MCF 10A (cell line): ENCODE results near the gene ATP1A2. TPM values are rescaled to one million over a fixed set of nuclear protein-coding genes. Genes with fewer than 3 reads are reported as not detected.

ENCODE experiments used
- BruUV-seq: library from RNA; stranded (reverse); fragments of 400-500 nt; replicated peaks from 2 replicates; lab custom pipeline; 2021; lab: Mats Ljungman, UMichigan
- CTCF ChIA-PET: fragments of 300-600 bp; sonication (Branson Sonifier 250); formaldehyde crosslinking; extraction: SDS; loops from one replicate; lab custom pipeline; 2021; ENCODE audit warnings: antibody characterized with exemption, inconsistent platforms; lab: Yijun Ruan, JAX
- POLR2A ChIA-PET: fragments of 300-600, 350-650 bp; sonication (Branson Sonifier 250); formaldehyde crosslinking; extraction: SDS; loops from one replicate; lab custom pipeline; 2020; ENCODE audit warnings: antibody characterized with exemption, inconsistent platforms; lab: Yijun Ruan, JAX
- DNase-seq: peaks from one replicate; pipeline ENCODE4 v3.0.0-alpha.2; 2018; ENCODE audit not compliant: unreplicated experiment
- H3K27ac Mint-ChIP-seq: one replicate; pipeline ENCODE4 v1.8.0; 2022; ENCODE audit warnings: mild to moderate bottlenecking, low read depth, mixed read lengths; ENCODE audit not compliant: unreplicated experiment
- H3K27me3 Mint-ChIP-seq: one replicate; pipeline ENCODE4 v1.8.0; 2022; ENCODE audit warnings: mixed read lengths; ENCODE audit not compliant: insufficient read depth, unreplicated experiment
- H3K36me3 Mint-ChIP-seq: one replicate; pipeline ENCODE4 v1.8.0; 2022; ENCODE audit warnings: mild to moderate bottlenecking, moderate library complexity, mixed read lengths; ENCODE audit not compliant: insufficient read depth, unreplicated experiment
- H3K4me1 Mint-ChIP-seq: one replicate; pipeline ENCODE4 v1.8.0; 2022; ENCODE audit warnings: mixed read lengths; ENCODE audit not compliant: insufficient read depth, unreplicated experiment
- H3K4me3 Mint-ChIP-seq: one replicate; pipeline ENCODE4 v1.8.0; 2022; ENCODE audit warnings: mild to moderate bottlenecking, moderate library complexity, mixed read lengths; ENCODE audit not compliant: unreplicated experiment
- H3K9me3 Mint-ChIP-seq: one replicate; pipeline ENCODE4 v1.8.0; 2022; ENCODE audit warnings: mixed read lengths; ENCODE audit not compliant: unreplicated experiment
- CTCF ChIP-seq: fragments of 200-600 bp; IDR thresholded peaks from one replicate; pipeline ENCODE4 v1.8.0; 2022; ENCODE audit warnings: antibody characterized with exemption, mild to moderate bottlenecking; ENCODE audit not compliant: unreplicated experiment
- intact Hi-C: fragments of 100-400 bp; cut with micrococcal nuclease; formaldehyde crosslinking; loops from 2 replicates; pipeline ENCODE4 v1.14.1; 2022
- total RNA-seq: library from RNA; stranded (reverse); gene quantifications from 2 replicates; pipeline ENCODE4 v1.2.3, GENCODE V29; 2022

ATP1A2 gene
- total RNA-seq, 1 experiment from 2014 or later = not detected

DNA sequence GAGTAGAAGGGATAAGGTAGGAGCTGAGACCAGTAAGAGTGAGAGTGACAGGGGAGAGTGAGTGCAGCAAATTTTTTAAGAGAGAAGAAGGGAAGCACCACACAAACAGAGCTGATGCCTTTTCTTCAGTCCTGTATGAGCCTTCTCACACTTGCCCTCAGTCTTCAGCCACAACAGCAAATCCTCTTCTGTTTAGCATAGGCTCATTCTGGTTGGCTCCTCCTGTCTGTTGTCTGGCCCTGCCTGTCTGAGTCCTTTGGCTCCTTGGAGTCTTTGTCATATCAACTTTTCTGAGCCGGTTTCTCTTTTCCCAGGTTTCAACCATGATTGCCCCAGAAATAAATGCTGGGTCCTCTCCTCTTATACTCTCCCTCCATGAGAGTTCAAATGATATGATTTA, 62.1 kb downstream of the ATP1A2 start:
- Mint-ChIP-seq H3K36me3 (no peaks in the 10 kb centered on the region), H3K27ac (no peak overlapping the region), H3K4me1 (no peaks in the 10 kb centered on the region), H3K4me3 (no peak overlapping the region), H3K27me3 (peaks cover 41% of the 10 kb centered on the region), H3K9me3 (no peaks in the 10 kb centered on the region)
- DNase-seq = no peak
- intact Hi-C loops = no loop called here
- POLR2A ChIA-PET = no interaction called here
- no TSS peak for BruUV-seq
- TF ChIP-seq CTCF = no peak
- CTCF ChIA-PET = interaction anchor here (0.6 to 1.2 kb wide), 2 partner anchors 77 to 131 kb away, joined by 3 to 4 read pairs; no protein-coding TSS in a partner anchor

GRCh38 chr1:160178731-160179130, 63.2 kb downstream of the ATP1A2 start:
- no TSS peak for BruUV-seq
- Mint-ChIP-seq H3K27me3 (peaks cover 30% of the 10 kb centered on the region), H3K4me3 (no peak overlapping the region), H3K4me1 (no peaks in the 10 kb centered on the region), H3K27ac (no peak overlapping the region), H3K36me3 (no peaks in the 10 kb centered on the region), H3K9me3 (no peaks in the 10 kb centered on the region)
- no peak for DNase-seq
- no peak for TF ChIP-seq CTCF
- CTCF ChIA-PET = interaction anchor here (1.2 to 1.3 kb wide), 2 partner anchors 11 to 132 kb away, joined by 4 to 7 read pairs; no protein-coding TSS in a partner anchor
- intact Hi-C loops = no loop called here
- POLR2A ChIA-PET = no interaction called here

GRCh38 chr1:160179336-160179735, 63.8 kb downstream of the ATP1A2 start:
- no peak for TF ChIP-seq CTCF

DNA sequence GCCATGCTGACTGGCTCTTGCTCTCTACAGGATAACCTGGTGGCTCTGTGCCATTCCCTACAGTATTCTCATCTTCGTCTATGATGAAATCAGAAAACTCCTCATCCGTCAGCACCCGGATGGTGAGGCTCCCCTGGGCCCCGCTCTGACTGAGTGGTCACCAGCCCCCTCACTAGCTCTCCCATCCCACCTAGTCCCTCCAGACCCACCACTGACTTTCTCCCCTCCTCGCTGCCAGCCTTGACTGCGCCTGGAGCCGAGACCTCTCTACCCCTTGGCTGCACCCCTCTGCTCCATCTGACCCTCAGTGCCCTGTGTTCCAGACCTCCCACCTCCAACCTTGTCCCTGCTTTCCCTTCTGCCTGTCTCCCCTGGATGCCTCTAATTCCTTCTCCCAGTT, 70.7 kb downstream of the ATP1A2 start:
- Mint-ChIP-seq H3K27me3 (peaks cover 12% of the 10 kb centered on the region), H3K27ac (no peak overlapping the region), H3K9me3 (no peaks in the 10 kb centered on the region), H3K4me1 (no peaks in the 10 kb centered on the region), H3K36me3 (no peaks in the 10 kb centered on the region), H3K4me3 (no peak overlapping the region)
- no peak for DNase-seq
- BruUV-seq = no TSS peak
- POLR2A ChIA-PET = interaction anchor here (0.7 to 1.1 kb wide), 2 partner anchors 24 to 58 kb away, joined by 3 read pairs; no protein-coding TSS in a partner anchor
- TF ChIP-seq CTCF = no peak
- CTCF ChIA-PET = interaction anchor here (0.7 to 7.8 kb wide), 7 partner anchors 17 to 151 kb away, joined by 3 to 123 read pairs (median 5); no protein-coding TSS in a partner anchor
- intact Hi-C loops = no loop called here

More at GRCh38 chr1:160179336-160179735, 63.8 kb downstream of the ATP1A2 start:
- no peak for DNase-seq
- Mint-ChIP-seq H3K4me3 (no peak overlapping the region), H3K4me1 (no peaks in the 10 kb centered on the region), H3K27me3 (peaks cover 24% of the 10 kb centered on the region), H3K27ac (no peak overlapping the region), H3K9me3 (no peaks in the 10 kb centered on the region), H3K36me3 (no peaks in the 10 kb centered on the region)
- BruUV-seq = no TSS peak
- CTCF ChIA-PET = interaction anchor here (0.9 to 2.3 kb wide), 4 partner anchors 10 to 60 kb away, joined by 3 to 9 read pairs (median 6); no protein-coding TSS in a partner anchor
- POLR2A ChIA-PET = interaction anchor here (0.6 kb wide), 1 partner anchor 988 kb away, joined by 3 read pairs; no protein-coding TSS in a partner anchor
- intact Hi-C loops = no loop called here
